Transverse colon (tissue), 4 donors: ENCODE results near the gene A4GALT. TPM values are rescaled to one million over a fixed set of nuclear protein-coding genes. Genes with fewer than 3 reads are reported as not detected.

ENCODE experiments used
- DNase-seq: peaks from one replicate; pipeline ENCODE4 v3.0.0-alpha.2; 2019
- H3K27ac ChIP-seq, 4 donors: fragments of 200-600 bp; sonication (generic); 2 replicates each; pipeline ENCODE4 v1.5.1; 2016 to 2018; ENCODE audit warnings: inconsistent platforms in 4 of 4
- H3K27me3 ChIP-seq: fragments of 200-600 bp; sonication (generic); 2 replicates; pipeline ENCODE4 v1.5.1; 2017; ENCODE audit warnings: inconsistent platforms
- H3K36me3 ChIP-seq, 4 donors: fragments of 200-600 bp; sonication (generic); 2 replicates each; pipeline ENCODE4 v1.5.1; 2017 to 2019; ENCODE audit warnings: inconsistent platforms in 4 of 4
- H3K4me1 ChIP-seq, 4 donors: fragments of 200-600 bp; sonication (generic); 2 replicates each; pipeline ENCODE4 v1.5.1; 2017 to 2020; ENCODE audit warnings: inconsistent platforms in 4 of 4
- H3K4me3 ChIP-seq, 4 donors: fragments of 200-600 bp; sonication (generic); 1 replicate in 1 of 4; 2 replicates in 3 of 4; pipeline versions ENCODE4 v1.5.1 to v1.6.1; 2017 to 2019; ENCODE audit warnings: inconsistent platforms in 4 of 4
- H3K9me3 ChIP-seq, 2 donors: fragments of 200-600 bp; sonication (generic); 2 replicates each; pipeline ENCODE4 v1.5.1; 2017 to 2019; ENCODE audit warnings: inconsistent platforms in 2 of 2
- EP300 ChIP-seq: sonication (generic); formaldehyde crosslinking; IDR thresholded peaks from one replicate; pipeline ENCODE4 v1.6.1; 2017; ENCODE audit warnings: antibody characterized with exemption, low read depth
- POLR2A ChIP-seq: fragments of 450-650 bp; IDR thresholded peaks from one replicate; pipeline ENCODE4 v1.6.1; 2016; ENCODE audit warnings: antibody characterized with exemption, mild to moderate bottlenecking, moderate library complexity
- POLR2AphosphoS5 ChIP-seq, 3 donors: sonication (generic); formaldehyde crosslinking; IDR thresholded peaks; one replicate each; pipeline ENCODE4 v1.6.1; 2016; ENCODE audit warnings: antibody characterized with exemption in 3 of 3
- WGBS, 2 donors: methylation state at CpG; one replicate each; pipeline ENCODE4 v1.1.5; 2018; ENCODE audit warnings: low coverage in 1 of 2; 5-methylcytosine and 5-hydroxymethylcytosine counted together
- in situ Hi-C, 4 donors: fragments of 200-750 bp; cut with MboI; loops; one replicate each; pipeline versions ENCODE4 v1.15.0 to v1.15.1; 2017; ENCODE audit warnings: low sequenced_read_pairs in 3 of 4, low pct_ligation_motif_present in 1 of 4, low pct_unique_long_range_greater_than_20kb in 1 of 4
- intact Hi-C: fragments of 100-400 bp; cut with DNase I; formaldehyde crosslinking; loops from one replicate; pipeline ENCODE4 v1.15.1; 2023; ENCODE audit warnings: low total_unique reads
- total RNA-seq, 4 donors: library from RNA; depleted of rRNA; stranded (reverse); fragments of >200 nt; gene quantifications; one replicate each; pipeline ENCODE4 v1.1.0, GENCODE V29; 2016
- TF ChIP-seq, protein P1 (sequence below), 5 experiments: fragments of 200-600 bp in 3 of 5; fragments of 450-650 bp in 2 of 5; sonication (generic) in 3 of 5; IDR thresholded peaks; 1 replicate in 2 of 5; 2 replicates in 3 of 5; pipeline ENCODE4 v1.5.1; 2016 to 2017; ENCODE audit warnings: antibody characterized with exemption in 5 of 5, inconsistent platforms in 3 of 5, mild to moderate bottlenecking in 2 of 5, moderate library complexity in 1 of 5

The A4GALT gene, protein sequence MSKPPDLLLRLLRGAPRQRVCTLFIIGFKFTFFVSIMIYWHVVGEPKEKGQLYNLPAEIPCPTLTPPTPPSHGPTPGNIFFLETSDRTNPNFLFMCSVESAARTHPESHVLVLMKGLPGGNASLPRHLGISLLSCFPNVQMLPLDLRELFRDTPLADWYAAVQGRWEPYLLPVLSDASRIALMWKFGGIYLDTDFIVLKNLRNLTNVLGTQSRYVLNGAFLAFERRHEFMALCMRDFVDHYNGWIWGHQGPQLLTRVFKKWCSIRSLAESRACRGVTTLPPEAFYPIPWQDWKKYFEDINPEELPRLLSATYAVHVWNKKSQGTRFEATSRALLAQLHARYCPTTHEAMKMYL
- 10 to 100 TPM in 2 of 4 donors, 1 to 10 TPM in 2; 6.3 to 31.4 (median 12.7) TPM for total RNA-seq

DNA sequence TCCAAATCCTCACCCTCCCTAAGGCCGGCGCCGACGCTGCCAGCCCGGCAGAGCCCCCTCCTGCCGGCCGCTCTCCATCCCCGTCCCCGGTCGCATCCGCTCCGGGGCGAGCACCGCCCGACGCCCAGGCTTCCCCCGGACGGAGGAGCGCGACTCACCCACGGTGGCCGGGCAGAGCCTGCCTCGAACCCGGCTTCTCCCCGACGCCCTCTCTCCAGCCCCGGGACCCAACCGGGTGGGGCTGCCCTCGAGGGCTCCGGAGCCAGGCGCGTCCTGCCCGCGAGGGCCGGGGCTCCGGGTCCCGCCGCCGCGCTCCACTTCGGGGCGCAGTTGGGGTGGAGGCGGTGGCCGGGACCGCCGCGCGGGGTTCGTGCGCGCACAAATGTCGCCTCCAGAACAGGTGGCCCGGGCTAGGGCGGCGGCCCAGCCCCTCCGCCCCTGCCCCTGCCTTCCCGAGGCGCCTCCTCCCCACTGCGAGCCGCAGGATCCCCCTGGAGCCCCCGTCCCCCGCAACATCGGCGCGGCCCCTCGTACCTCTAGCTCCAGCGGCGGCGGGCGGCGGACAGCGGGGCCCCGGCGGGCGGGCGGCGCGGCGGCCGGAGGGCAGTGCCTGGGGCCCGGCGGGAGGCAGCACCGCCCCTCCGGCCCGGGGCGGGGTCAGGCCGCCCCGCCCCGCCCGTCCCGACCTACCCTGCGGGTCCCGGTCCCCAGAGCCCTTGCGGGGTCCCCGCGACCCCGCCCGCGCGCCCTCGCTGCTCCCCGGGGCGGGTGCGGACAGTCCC, at the start of gene A4GALT:
Gene A4GALT (minus strand): TSS at position 608 of the 782 bp plus-strand sequence. CDS start 26,919 bp downstream, outside the sequence.
- Histone ChIP-seq H3K27me3 (peaks cover 70% of the 10 kb centered on the region), H3K4me1 (peaks cover 0 to 28% (median 19%) of the 10 kb centered on the region in 4 donors), H3K27ac (peak within 1 kb of the TSS; percentile 84 to 89 (median 87)), H3K36me3 (no peaks in the 10 kb centered on the region), H3K9me3 (no peaks in the 10 kb centered on the region), H3K4me3 (peak within 1 kb of the TSS; percentile 57 to 67 (median 66))
- DNase-seq, result no peak
- TF ChIP-seq POLR2AphosphoS5 (IDR thresholded peaks at IDR 0.05) (peak in 1 of 3 donors; percentile 22), POLR2A (no peak), EP300 (no peak)
- intact Hi-C loops (no loop called here), in situ Hi-C loops (loop anchor here in 1 of 4 donors (10.0 kb wide), 1 partner anchor 66 kb away; no protein-coding TSS in a partner anchor)
- WGBS, 2 donors, result 3% methylated on average over 17 of the region's 104 CpGs; no CpG with 5 or more reads in 1 of the 2 donors

GRCh38 chr22:42770448-42770726, 49.7 kb upstream of the A4GALT start:
- TF ChIP-seq EP300, result no peak
- TF ChIP-seq, protein P1, sequence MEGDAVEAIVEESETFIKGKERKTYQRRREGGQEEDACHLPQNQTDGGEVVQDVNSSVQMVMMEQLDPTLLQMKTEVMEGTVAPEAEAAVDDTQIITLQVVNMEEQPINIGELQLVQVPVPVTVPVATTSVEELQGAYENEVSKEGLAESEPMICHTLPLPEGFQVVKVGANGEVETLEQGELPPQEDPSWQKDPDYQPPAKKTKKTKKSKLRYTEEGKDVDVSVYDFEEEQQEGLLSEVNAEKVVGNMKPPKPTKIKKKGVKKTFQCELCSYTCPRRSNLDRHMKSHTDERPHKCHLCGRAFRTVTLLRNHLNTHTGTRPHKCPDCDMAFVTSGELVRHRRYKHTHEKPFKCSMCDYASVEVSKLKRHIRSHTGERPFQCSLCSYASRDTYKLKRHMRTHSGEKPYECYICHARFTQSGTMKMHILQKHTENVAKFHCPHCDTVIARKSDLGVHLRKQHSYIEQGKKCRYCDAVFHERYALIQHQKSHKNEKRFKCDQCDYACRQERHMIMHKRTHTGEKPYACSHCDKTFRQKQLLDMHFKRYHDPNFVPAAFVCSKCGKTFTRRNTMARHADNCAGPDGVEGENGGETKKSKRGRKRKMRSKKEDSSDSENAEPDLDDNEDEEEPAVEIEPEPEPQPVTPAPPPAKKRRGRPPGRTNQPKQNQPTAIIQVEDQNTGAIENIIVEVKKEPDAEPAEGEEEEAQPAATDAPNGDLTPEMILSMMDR (IDR thresholded peaks at IDR 0.05), result no peak
- in situ Hi-C loops (loop anchor here in 1 of 4 donors (10.0 kb wide), 1 partner anchor 106 kb away; no protein-coding TSS in a partner anchor), intact Hi-C loops (no loop called here)
- H3K27me3 ChIP-seq, result no peaks in the 10 kb centered on the region
- 77 to 82% methylated on average over 2 to 4 of the region's 4 CpGs for WGBS, 2 donors
- peaks cover 3 to 16% (median 8%) of the 10 kb centered on the region in 4 donors for H3K4me1 ChIP-seq
- no peak for DNase-seq
- no peaks in the 10 kb centered on the region for H3K9me3 ChIP-seq
- peak overlapping the region in 1 of 4 donors; percentile 16 for H3K4me3 ChIP-seq
- no peak overlapping the region for H3K27ac ChIP-seq
- no peaks in the 10 kb centered on the region for H3K36me3 ChIP-seq

- intact Hi-C loops (no loop called here), in situ Hi-C loops (loop anchor here in 1 of 4 donors (10.0 kb wide), 1 partner anchor 105 kb away; no protein-coding TSS in a partner anchor)
- WGBS, 2 donors, result 20% methylated on average over 47 of the region's 50 CpGs; no CpG with 5 or more reads in 1 of the 2 donors
- Histone ChIP-seq H3K4me1 (peaks cover 3 to 16% (median 8%) of the 10 kb centered on the region in 4 donors), H3K27ac (no peak overlapping the region), H3K27me3 (no peaks in the 10 kb centered on the region), H3K4me3 (peak overlapping the region in 3 of 4 donors; percentile 0 to 16 (median 13)), H3K9me3 (no peaks in the 10 kb centered on the region), H3K36me3 (no peaks in the 10 kb centered on the region)
- TF ChIP-seq POLR2AphosphoS5 (IDR thresholded peaks at IDR 0.05) (no peak), POLR2A (no peak), EP300 (no peak)
- TF ChIP-seq, protein P1 (IDR thresholded peaks at IDR 0.05), result no peak
- DNase-seq, result peak; percentile 54
These were observed 49.1 kb upstream of the A4GALT start for GRCh38 chr22:42769574-42770447.

DNA sequence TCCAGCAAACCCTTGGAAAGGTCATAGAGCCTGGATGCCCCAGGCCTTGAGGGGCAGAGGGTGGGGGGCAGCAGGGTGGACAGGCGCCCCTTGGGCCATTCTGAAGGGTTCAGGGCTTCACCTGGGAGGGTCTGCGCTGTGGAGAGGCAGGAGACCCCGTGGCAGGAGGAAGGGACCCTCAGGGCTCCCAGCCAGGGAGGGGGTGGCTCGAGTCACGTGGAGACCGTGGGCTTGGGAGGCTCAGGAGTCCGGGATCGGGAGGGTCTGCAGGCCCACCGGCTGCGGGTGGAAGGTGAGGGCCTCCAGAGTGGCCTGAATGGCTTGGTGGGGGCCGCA, 48.5 kb upstream of the A4GALT start:
- TF ChIP-seq POLR2A (no peak), POLR2AphosphoS5 (IDR thresholded peaks at IDR 0.05) (no peak)

More for the DNA sequence above, 48.5 kb upstream of the A4GALT start:
- Histone ChIP-seq H3K4me1 (peaks cover 3 to 16% (median 8%) of the 10 kb centered on the region in 4 donors), H3K27ac (no peak overlapping the region), H3K4me3 (no peak overlapping the region), H3K9me3 (no peaks in the 10 kb centered on the region), H3K36me3 (no peaks in the 10 kb centered on the region), H3K27me3 (no peaks in the 10 kb centered on the region)
- no peak for DNase-seq
- intact Hi-C loops, result no loop called here
- 88% methylated on average over 8 of the region's 11 CpGs; no CpG with 5 or more reads in 1 of the 2 donors for WGBS, 2 donors
- in situ Hi-C loops, result no loop called here
